WTC11 (cell line): ENCODE results near the gene BICDL2. TPM values are rescaled to one million over a fixed set of nuclear protein-coding genes. Genes with fewer than 3 reads are reported as not detected.
A peak's percentile ranks its signal among the peaks of the same experiment; 100 is the strongest.

Experiments used
- ATAC-seq: fragments of 200-7000 bp; cut with Tn5 transposase; 2 replicates; pipeline ENCODE4 v1.10.0; 2021; ENCODE audit warnings: mild to moderate bottlenecking, moderate library complexity
- CTCF ChIA-PET: fragments of 300-600 bp; sonication (Branson Sonifier 250); formaldehyde crosslinking; loops from one replicate; lab custom pipeline; 2021; ENCODE audit warnings: antibody characterized with exemption; lab: Charles Lee
- POLR2A ChIA-PET: fragments of 350-600 bp; sonication (Branson Sonifier 250); formaldehyde crosslinking; loops from one replicate; lab custom pipeline; 2021; ENCODE audit warnings: antibody characterized with exemption; lab: Charles Lee
- DNase-seq: peaks from one replicate; pipeline ENCODE4 v3.0.0; 2021; ENCODE audit warnings: low spot score
- H3K27ac Mint-ChIP-seq: 2 replicates; pipeline ENCODE4 v1.8.0; 2021; ENCODE audit warnings: mixed read lengths
- H3K27me3 Mint-ChIP-seq: 2 replicates; pipeline ENCODE4 v1.8.0; 2021; ENCODE audit warnings: low read depth, mild to moderate bottlenecking, moderate library complexity, mixed read lengths
- H3K36me3 Mint-ChIP-seq: 2 replicates; pipeline ENCODE4 v1.8.0; 2021; ENCODE audit warnings: mixed read lengths
- H3K4me1 Mint-ChIP-seq: 2 replicates; pipeline ENCODE4 v1.8.0; 2022; ENCODE audit warnings: mixed read lengths
- H3K4me3 Mint-ChIP-seq: 2 replicates; pipeline ENCODE4 v1.8.0; 2021; ENCODE audit warnings: mild to moderate bottlenecking, moderate library complexity, mixed read lengths
- H3K9me3 Mint-ChIP-seq: 2 replicates; pipeline ENCODE4 v1.8.0; 2021; ENCODE audit warnings: mixed read lengths
- ATF2 ChIP-seq: sonication (generic); formaldehyde crosslinking; IDR thresholded peaks from 2 replicates; pipeline ENCODE4 v1.8.1; 2022; ENCODE audit warnings: low read depth, missing genetic modification reagents, borderline replicate concordance
- ETV6 ChIP-seq: sonication (generic); formaldehyde crosslinking; IDR thresholded peaks from 2 replicates; pipeline ENCODE4 v1.8.1; 2022; ENCODE audit warnings: mild to moderate bottlenecking, missing genetic modification reagents
- FOXP1 ChIP-seq: sonication (generic); formaldehyde crosslinking; IDR thresholded peaks from 2 replicates; pipeline ENCODE4 v1.8.0; 2022; ENCODE audit warnings: missing genetic modification reagents, mild to moderate bottlenecking, moderate library complexity, borderline replicate concordance
- GABPB1 ChIP-seq: sonication (generic); formaldehyde crosslinking; IDR thresholded peaks from 2 replicates; pipeline ENCODE4 v1.8.1; 2023; ENCODE audit warnings: mild to moderate bottlenecking, missing genetic modification reagents
- KAT7 ChIP-seq: sonication (generic); formaldehyde crosslinking; IDR thresholded peaks from 2 replicates; pipeline ENCODE4 v1.8.1; 2023; ENCODE audit warnings: missing genetic modification reagents, mild to moderate bottlenecking, borderline replicate concordance
- MXD4 ChIP-seq: fragments of 250-450 bp; sonication (Bioruptor Pico); IDR thresholded peaks from 2 replicates; pipeline ENCODE4 v1.8.0; 2021; ENCODE audit warnings: mild to moderate bottlenecking, moderate library complexity, borderline replicate concordance
- PRRX2 ChIP-seq: fragments of 250-450 bp; sonication (Bioruptor Pico); IDR thresholded peaks from 2 replicates; pipeline ENCODE4 v1.8.0; 2021; ENCODE audit warnings: mild to moderate bottlenecking
- TEAD1 ChIP-seq: sonication (generic); formaldehyde crosslinking; IDR thresholded peaks from 2 replicates; pipeline ENCODE4 v1.8.0; 2022; ENCODE audit warnings: mild to moderate bottlenecking, missing genetic modification reagents
- USF1 ChIP-seq: sonication (generic); formaldehyde crosslinking; IDR thresholded peaks from 2 replicates; pipeline ENCODE4 v1.8.0; 2022; ENCODE audit warnings: mild to moderate bottlenecking, missing genetic modification reagents
- USF2 ChIP-seq: sonication (generic); formaldehyde crosslinking; IDR thresholded peaks from 2 replicates; pipeline ENCODE4 v1.8.1; 2023; ENCODE audit warnings: mild to moderate bottlenecking, missing genetic modification reagents, moderate library complexity
- ZNF232 ChIP-seq: sonication (generic); formaldehyde crosslinking; IDR thresholded peaks from 2 replicates; pipeline ENCODE4 v1.8.0; 2022; ENCODE audit warnings: mild to moderate bottlenecking, missing genetic modification reagents
- ZNF281 ChIP-seq: sonication (generic); formaldehyde crosslinking; IDR thresholded peaks from 2 replicates; pipeline ENCODE4 v1.8.0; 2023; ENCODE audit warnings: mild to moderate bottlenecking, missing genetic modification reagents
- total RNA-seq: library from RNA; stranded (reverse); gene quantifications from 3 replicates; pipeline ENCODE4 v1.2.3, GENCODE V29; 2021

The BICDL2 gene
- total RNA-seq, 1 experiment from 2014 or later, result 28.2 TPM

- ATAC-seq, result no peak
- Mint-ChIP-seq H3K4me3 (no peak overlapping the region), H3K4me1 (peaks cover 37% of the 10 kb centered on the region), H3K9me3 (no peaks in the 10 kb centered on the region), H3K27ac (no peak overlapping the region), H3K27me3 (peaks cover 5% of the 10 kb centered on the region; the same call in 1 of the 2 replicates), H3K36me3 (no peaks in the 10 kb centered on the region)
- no peak for TF ChIP-seq ZNF281 (CRISPR knock-in tag)
- no peak for TF ChIP-seq ATF2
- no peak for TF ChIP-seq PRRX2 (CRISPR knock-in tag)
- no peak for TF ChIP-seq TEAD1 (CRISPR knock-in tag)
- TF ChIP-seq MXD4, result no peak
- TF ChIP-seq FOXP1 (CRISPR knock-in tag), result no peak
- no peak for TF ChIP-seq KAT7 (CRISPR knock-in tag)
- no peak for TF ChIP-seq USF1 (CRISPR knock-in tag)
- ChIA-PET POLR2A (no interaction called here), CTCF (interaction anchor here (0.9 to 2.1 kb wide), 4 partner anchors 9 to 37 kb away, joined by 3 to 8 read pairs (median 4); no protein-coding TSS in a partner anchor)
- no peak for DNase-seq
Observed at GRCh38 chr16:3068487-3068886, 31.7 kb upstream of the BICDL2 start.

- TF ChIP-seq USF2 (no peak), GABPB1 (0 out of 2 replicates have a peak, but pooled peaks have one; percentile 12)
- Mint-ChIP-seq H3K27ac (no peak overlapping the region; the same call in 1 of the 2 replicates), H3K4me1 (peaks cover 26% of the 10 kb centered on the region), H3K27me3 (no peaks in the 10 kb centered on the region), H3K4me3 (no peak overlapping the region), H3K36me3 (no peaks in the 10 kb centered on the region), H3K9me3 (no peaks in the 10 kb centered on the region)
- POLR2A ChIA-PET, result no interaction called here
- no peak for ATAC-seq
- CTCF ChIA-PET, result interaction anchor here (1.1 kb wide), 1 partner anchor 64 kb away, joined by 3 read pairs; no protein-coding TSS in a partner anchor
- DNase-seq, result no peak
Observed at GRCh38 chr16:3066440-3066748, 29.6 kb upstream of the BICDL2 start.

GRCh38 chr16:3065742-3066439 lies 29.1 kb upstream of the BICDL2 start:
- Mint-ChIP-seq H3K4me1 (peaks cover 22% of the 10 kb centered on the region), H3K4me3 (no peak overlapping the region), H3K27ac (peak overlapping the region; percentile 88; the same call in 1 of the 2 replicates), H3K27me3 (no peaks in the 10 kb centered on the region), H3K9me3 (no peaks in the 10 kb centered on the region), H3K36me3 (no peaks in the 10 kb centered on the region)
- ATAC-seq, result no peak
- ChIA-PET CTCF (interaction anchor here (0.8 to 1.1 kb wide), 2 partner anchors 34 to 64 kb away, joined by 3 read pairs; no protein-coding TSS in a partner anchor), POLR2A (no interaction called here)
- DNase-seq, result no peak
- TF ChIP-seq ETV6 (CRISPR knock-in tag), result no peak
- TF ChIP-seq ZNF232 (CRISPR knock-in tag), result no peak
